Activated T-cell treated with anti-CD3 and anti-CD28 coated beads, Interleukin-2, amount 50 U/mL, for 24 hours (primary cell): ENCODE measurements around the gene HOXD11.

Experiments used
- DNase-seq: peaks from one replicate; pipeline ENCODE4 v3.0.0-alpha.2; 2020
- H3K27ac Mint-ChIP-seq: 2 replicates; pipeline ENCODE4 v1.8.0; 2020; ENCODE audit warnings: mild to moderate bottlenecking, mixed read lengths
- H3K27me3 Mint-ChIP-seq: 2 replicates; pipeline ENCODE4 v1.8.0; 2020; ENCODE audit warnings: mixed read lengths
- H3K36me3 Mint-ChIP-seq: 2 replicates; pipeline ENCODE4 v1.8.0; 2020; ENCODE audit warnings: low read depth, mixed read lengths
- H3K4me1 Mint-ChIP-seq: 2 replicates; pipeline ENCODE4 v1.8.0; 2020; ENCODE audit warnings: low read depth, mixed read lengths
- H3K4me3 Mint-ChIP-seq: 2 replicates; pipeline ENCODE4 v1.8.0; 2020; ENCODE audit warnings: mild to moderate bottlenecking, moderate library complexity, mixed read lengths
- H3K9me3 Mint-ChIP-seq: 2 replicates; pipeline ENCODE4 v1.8.0; 2020; ENCODE audit warnings: mixed read lengths

HOXD11 gene

GRCh38 chr2:176131848-176132158 is 24.7 kb downstream of the HOXD11 start:
- no peak overlapping the region for H3K27ac Mint-ChIP-seq

DNA sequence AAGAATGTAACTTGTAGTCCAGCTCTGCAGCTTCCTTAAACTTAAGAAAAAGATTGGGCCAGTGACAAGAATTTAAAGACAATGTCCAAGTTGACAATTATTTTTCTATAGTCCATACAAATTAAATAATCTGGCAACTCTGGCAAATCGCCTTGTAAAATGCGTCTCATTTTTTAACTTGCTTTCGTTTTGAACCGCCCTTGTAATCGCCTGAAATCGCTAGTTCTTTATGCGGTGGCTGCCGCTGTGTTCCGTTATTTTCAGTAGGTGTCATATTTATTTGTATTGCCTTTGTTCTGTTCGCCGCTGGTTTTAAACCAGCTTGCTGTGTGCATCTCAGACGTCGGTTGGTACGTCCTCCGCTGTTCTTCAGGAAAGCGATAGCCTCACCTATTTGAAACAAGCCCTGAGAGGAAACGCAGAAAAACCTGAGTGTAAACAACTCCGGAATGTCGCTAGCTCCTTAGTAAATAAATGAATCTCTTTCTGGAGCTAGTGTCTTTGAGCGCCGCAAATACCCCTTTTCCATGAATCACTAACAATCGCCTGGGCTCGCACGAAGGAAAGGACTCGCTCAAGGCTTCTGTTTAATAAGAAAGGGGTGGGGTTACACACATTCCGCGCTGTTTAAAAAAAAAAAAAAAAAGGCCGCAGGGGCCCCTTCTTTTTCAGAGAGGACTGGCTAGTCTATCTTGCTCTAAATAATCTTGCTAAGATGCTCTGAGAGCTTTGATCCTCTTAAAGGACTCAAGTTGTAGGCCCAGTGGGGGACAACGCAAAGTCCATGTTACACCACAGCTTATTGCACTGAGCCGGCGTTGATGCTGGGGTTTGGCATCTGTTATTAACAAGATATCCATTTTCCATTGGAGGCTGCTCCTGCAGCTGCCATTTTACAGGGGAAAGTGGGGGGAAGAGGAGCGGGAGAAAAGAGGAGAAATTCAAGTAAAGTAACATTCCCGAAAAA is 25.4 kb downstream of the HOXD11 start:
- Mint-ChIP-seq H3K27ac (no peak overlapping the region), H3K27me3 (peaks cover 87% of the 10 kb centered on the region), H3K9me3 (no peaks in the 10 kb centered on the region), H3K36me3 (no peaks in the 10 kb centered on the region), H3K4me3 (peak overlapping the region; percentile 53), H3K4me1 (peaks cover 37% of the 10 kb centered on the region)
- DNase-seq: peak; percentile 31

More at GRCh38 chr2:176131848-176132158, 24.7 kb downstream of the HOXD11 start:
- H3K4me3 Mint-ChIP-seq: peak overlapping the region; percentile 53
- H3K36me3 Mint-ChIP-seq: no peaks in the 10 kb centered on the region
- H3K27me3 Mint-ChIP-seq: peaks cover 87% of the 10 kb centered on the region
- H3K4me1 Mint-ChIP-seq: peaks cover 37% of the 10 kb centered on the region
- no peaks in the 10 kb centered on the region for H3K9me3 Mint-ChIP-seq
- DNase-seq: no peak

- no peak overlapping the region for H3K4me3 Mint-ChIP-seq
- H3K9me3 Mint-ChIP-seq: no peaks in the 10 kb centered on the region
- H3K27ac Mint-ChIP-seq: no peak overlapping the region
- H3K27me3 Mint-ChIP-seq: peaks cover 87% of the 10 kb centered on the region
- peaks cover 34% of the 10 kb centered on the region for H3K4me1 Mint-ChIP-seq
- DNase-seq: no peak
- H3K36me3 Mint-ChIP-seq: no peaks in the 10 kb centered on the region
Observed at GRCh38 chr2:176133389-176133788, 26.3 kb downstream of the HOXD11 start.

DNA sequence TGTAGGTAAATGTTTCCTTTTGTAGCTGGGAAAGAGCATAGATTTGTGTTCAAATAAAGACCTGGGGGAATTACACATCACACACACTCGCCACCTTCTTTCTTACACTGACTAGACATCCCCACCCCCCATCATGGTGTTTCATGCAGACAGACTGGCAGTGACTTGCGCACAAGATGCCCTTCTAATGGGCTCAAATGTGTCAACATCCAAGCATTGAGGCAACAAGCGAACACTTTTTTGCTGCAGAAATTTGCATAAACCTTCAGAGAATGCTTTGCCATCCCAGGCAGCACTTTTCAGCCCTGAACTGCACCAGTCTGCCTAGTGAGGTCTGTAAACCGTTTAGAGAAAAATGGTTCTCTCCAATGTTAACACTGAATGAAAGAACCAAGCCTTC is 27.0 kb downstream of the HOXD11 start:
- Mint-ChIP-seq H3K27ac (no peak overlapping the region), H3K9me3 (no peaks in the 10 kb centered on the region), H3K4me1 (peaks cover 33% of the 10 kb centered on the region), H3K36me3 (no peaks in the 10 kb centered on the region), H3K4me3 (no peak overlapping the region), H3K27me3 (peaks cover 87% of the 10 kb centered on the region)
- DNase-seq: no peak

DNA sequence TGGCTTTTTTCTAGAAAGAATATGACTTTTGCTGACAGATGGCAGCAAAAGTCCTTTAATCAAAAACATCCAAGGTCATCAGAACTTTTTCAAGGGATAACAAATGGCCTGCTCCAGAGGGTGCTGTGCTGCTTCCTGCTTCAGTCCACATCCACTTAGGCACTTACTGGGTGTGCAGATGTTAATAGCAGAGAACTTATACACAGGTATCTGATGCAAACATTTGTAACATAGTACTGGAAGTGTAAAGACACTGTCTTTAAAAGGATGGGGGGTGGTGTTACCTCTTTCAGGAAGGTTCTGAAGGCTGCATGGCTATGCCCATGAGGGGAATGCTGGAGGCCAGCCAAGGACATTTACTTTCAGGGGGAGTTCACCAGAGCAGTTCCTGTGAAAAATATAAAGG is 28.0 kb downstream of the HOXD11 start:
- no peak overlapping the region for H3K27ac Mint-ChIP-seq
- H3K4me1 Mint-ChIP-seq: peaks cover 38% of the 10 kb centered on the region
- no peaks in the 10 kb centered on the region for H3K9me3 Mint-ChIP-seq
- no peak for DNase-seq
- no peak overlapping the region for H3K4me3 Mint-ChIP-seq
- no peaks in the 10 kb centered on the region for H3K36me3 Mint-ChIP-seq
- H3K27me3 Mint-ChIP-seq: peaks cover 90% of the 10 kb centered on the region

DNA sequence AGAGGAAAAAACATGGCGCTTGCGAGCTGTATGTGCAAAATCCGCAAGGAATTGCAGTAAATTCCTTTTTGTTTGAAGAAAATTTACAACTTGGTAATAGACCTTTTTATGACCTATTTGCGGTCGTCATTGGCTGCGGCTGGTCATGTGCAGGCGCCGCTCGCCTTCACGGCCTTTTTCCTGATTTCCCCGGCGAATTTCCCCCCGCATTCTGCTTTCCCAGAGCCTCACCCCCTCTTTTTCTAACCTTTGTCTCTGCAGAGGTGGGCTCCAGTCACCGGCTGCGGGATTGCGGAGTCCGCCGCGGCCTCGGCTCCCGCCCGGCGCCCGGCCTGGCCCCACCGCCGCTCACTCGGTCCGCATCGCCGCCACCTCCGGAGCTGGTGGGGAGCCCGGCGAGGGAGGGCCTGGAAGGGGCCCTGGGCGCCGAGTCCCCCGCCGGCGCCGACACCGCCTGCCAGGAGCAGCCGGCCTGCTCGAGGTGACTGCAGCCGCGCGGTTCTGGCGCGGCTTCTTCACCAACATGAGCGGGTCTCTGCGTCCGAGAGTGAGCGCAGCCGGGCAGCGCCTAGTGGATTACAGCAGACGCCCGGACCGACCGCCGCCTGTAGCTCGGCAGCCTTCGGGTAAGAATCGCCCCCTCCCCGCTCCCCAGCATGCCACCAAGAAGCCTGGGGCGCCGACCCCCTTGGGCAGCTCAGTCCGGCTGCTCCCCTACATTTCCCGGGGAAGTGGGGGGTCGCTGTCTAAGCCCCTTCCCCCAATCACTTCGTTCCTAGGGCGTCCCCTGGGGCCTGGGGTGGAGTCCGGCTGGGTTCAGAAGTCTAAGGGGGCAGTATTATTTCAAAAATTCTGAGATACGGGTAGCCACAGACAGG is 29.5 kb downstream of the HOXD11 start:
- H3K4me3 Mint-ChIP-seq: peak overlapping the region; percentile 47
- no peaks in the 10 kb centered on the region for H3K9me3 Mint-ChIP-seq
- no peaks in the 10 kb centered on the region for H3K36me3 Mint-ChIP-seq
- no peak overlapping the region for H3K27ac Mint-ChIP-seq
- peak; percentile 33 for DNase-seq
- H3K4me1 Mint-ChIP-seq: peaks cover 36% of the 10 kb centered on the region
- peaks cover 92% of the 10 kb centered on the region for H3K27me3 Mint-ChIP-seq

DNA sequence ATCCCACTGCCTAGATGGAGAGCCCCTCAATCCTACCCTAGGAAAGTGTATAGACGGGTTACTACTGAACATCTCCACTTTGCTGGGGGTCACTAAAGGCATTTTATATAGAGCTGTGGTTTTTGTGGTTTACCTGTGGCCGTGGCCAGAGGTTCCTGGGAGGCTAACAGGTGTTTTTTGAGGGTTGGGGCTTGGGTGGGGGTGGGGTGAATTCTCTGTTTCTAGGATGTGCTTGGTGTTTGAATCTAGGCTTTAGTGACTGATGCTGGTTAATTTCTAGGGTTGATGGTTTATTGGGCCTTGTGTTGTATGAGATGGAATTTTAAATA is 30.1 kb downstream of the HOXD11 start:
- no peak for DNase-seq
- Mint-ChIP-seq H3K4me3 (no peak overlapping the region), H3K4me1 (peaks cover 32% of the 10 kb centered on the region), H3K27me3 (peaks cover 94% of the 10 kb centered on the region), H3K27ac (no peak overlapping the region), H3K9me3 (no peaks in the 10 kb centered on the region), H3K36me3 (no peaks in the 10 kb centered on the region)

- Mint-ChIP-seq H3K4me1 (peaks cover 29% of the 10 kb centered on the region), H3K9me3 (no peaks in the 10 kb centered on the region), H3K36me3 (no peaks in the 10 kb centered on the region), H3K27ac (no peak overlapping the region), H3K4me3 (no peak overlapping the region), H3K27me3 (peaks cover 95% of the 10 kb centered on the region)
- no peak for DNase-seq
Observed at GRCh38 chr2:176137906-176138305, 30.8 kb downstream of the HOXD11 start.

DNA sequence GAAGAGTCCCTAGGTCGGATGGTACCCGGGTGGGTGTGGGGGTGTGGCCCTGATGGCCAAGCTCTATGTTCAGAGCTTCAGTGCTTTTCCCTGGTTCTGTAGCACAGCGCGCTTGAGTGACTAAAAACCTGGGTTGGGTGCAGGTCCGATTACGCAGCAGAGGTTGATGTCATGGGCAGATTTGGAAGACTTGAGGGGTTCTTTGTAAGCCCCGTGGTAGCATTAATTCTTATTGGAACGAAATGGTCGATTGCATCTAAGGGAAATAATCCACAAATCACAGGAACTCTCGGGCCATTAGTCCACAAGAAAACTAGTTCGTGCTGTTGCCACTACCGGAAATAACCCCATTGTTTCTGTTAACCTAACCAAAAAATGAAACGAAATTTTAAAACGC is 31.4 kb downstream of the HOXD11 start:
- H3K36me3 Mint-ChIP-seq: no peaks in the 10 kb centered on the region
- no peak overlapping the region for H3K4me3 Mint-ChIP-seq
- H3K27ac Mint-ChIP-seq: no peak overlapping the region
- DNase-seq: no peak
- peaks cover 29% of the 10 kb centered on the region for H3K4me1 Mint-ChIP-seq
- H3K27me3 Mint-ChIP-seq: peaks cover 95% of the 10 kb centered on the region
- no peaks in the 10 kb centered on the region for H3K9me3 Mint-ChIP-seq

GRCh38 chr2:176138923-176139660 is 32.0 kb downstream of the HOXD11 start:
- peaks cover 29% of the 10 kb centered on the region for H3K4me1 Mint-ChIP-seq
- DNase-seq: peak; percentile 26
- no peaks in the 10 kb centered on the region for H3K36me3 Mint-ChIP-seq
- H3K27ac Mint-ChIP-seq: no peak overlapping the region
- peaks cover 95% of the 10 kb centered on the region for H3K27me3 Mint-ChIP-seq
- H3K9me3 Mint-ChIP-seq: no peaks in the 10 kb centered on the region
- H3K4me3 Mint-ChIP-seq: peak overlapping the region; percentile 27

DNA sequence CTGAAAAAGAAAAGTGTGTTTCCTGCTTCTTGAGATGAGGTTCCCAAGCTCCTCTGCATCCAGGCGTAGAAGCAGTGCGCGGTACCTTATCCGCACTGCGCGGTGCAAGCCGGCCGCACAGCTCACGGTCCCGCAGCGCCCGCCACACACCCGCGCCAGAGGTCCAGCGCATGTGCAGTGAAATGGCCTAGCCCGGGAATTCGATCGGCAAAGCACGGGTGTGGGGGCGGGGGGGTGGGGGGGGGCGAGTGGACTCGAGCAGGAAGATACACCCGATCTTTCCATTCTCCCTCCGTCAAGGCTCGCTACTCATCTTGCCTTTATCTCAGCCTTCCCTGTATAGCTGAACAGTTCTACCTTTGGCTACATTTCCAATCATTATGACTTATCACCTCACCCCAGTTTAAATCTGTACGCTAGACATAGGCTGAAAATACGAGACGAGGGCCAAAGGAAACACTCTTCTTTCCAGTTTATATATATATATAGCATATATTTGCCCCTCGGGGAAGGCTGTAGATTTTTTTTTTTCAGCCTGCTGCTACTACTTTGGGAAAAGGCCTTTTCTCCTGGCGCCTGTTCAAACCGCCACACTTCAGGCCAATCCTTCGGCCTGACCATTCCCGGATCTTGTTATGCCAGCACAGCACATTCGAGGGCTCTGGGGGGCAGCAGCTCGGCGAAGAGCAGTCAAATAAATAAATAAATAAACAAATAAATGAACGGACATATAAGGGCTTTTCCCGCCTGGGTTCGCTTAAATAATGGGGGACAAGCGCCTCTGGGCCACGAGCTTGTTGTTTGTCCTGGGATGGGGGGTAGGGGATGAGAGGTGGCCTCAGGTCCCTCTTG is 32.8 kb downstream of the HOXD11 start:
- Mint-ChIP-seq H3K4me3 (peak overlapping the region; percentile 51), H3K27ac (no peak overlapping the region), H3K27me3 (peaks cover 93% of the 10 kb centered on the region), H3K36me3 (no peaks in the 10 kb centered on the region), H3K9me3 (no peaks in the 10 kb centered on the region), H3K4me1 (peaks cover 29% of the 10 kb centered on the region)
- peak; percentile 22 for DNase-seq

- Mint-ChIP-seq H3K4me1 (peaks cover 25% of the 10 kb centered on the region), H3K36me3 (no peaks in the 10 kb centered on the region), H3K27me3 (peaks cover 93% of the 10 kb centered on the region), H3K9me3 (no peaks in the 10 kb centered on the region), H3K4me3 (peak overlapping the region; percentile 51), H3K27ac (no peak overlapping the region)
- peak; percentile 79 for DNase-seq
Observed at GRCh38 chr2:176140513-176141317, 33.6 kb downstream of the HOXD11 start.

DNA sequence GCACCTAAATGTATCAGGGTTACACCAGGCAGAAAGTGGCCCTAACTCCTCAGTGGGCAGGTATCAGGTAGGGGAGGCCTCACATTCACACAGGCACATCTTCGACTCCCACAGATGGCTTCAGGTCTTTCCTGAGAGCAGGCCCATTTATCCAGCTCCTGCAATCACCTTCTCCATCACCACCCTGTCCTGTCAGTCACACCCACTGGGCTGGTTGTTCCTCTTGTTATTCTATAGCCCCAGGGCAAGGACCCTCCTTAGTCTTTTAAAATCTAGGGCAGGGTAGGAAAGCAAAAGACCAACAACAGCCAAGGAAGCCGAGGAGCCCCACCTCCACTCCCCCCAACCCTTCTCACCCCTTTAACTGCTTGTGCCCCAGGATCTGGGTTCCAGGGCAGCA is 35.2 kb downstream of the HOXD11 start:
- DNase-seq: no peak
- Mint-ChIP-seq H3K4me3 (no peak overlapping the region), H3K9me3 (no peaks in the 10 kb centered on the region), H3K27ac (no peak overlapping the region), H3K36me3 (no peaks in the 10 kb centered on the region), H3K27me3 (peaks cover 94% of the 10 kb centered on the region), H3K4me1 (peaks cover 20% of the 10 kb centered on the region)
